ENCODE data around the gene ARVCF.

ARVCF gene

DNA sequence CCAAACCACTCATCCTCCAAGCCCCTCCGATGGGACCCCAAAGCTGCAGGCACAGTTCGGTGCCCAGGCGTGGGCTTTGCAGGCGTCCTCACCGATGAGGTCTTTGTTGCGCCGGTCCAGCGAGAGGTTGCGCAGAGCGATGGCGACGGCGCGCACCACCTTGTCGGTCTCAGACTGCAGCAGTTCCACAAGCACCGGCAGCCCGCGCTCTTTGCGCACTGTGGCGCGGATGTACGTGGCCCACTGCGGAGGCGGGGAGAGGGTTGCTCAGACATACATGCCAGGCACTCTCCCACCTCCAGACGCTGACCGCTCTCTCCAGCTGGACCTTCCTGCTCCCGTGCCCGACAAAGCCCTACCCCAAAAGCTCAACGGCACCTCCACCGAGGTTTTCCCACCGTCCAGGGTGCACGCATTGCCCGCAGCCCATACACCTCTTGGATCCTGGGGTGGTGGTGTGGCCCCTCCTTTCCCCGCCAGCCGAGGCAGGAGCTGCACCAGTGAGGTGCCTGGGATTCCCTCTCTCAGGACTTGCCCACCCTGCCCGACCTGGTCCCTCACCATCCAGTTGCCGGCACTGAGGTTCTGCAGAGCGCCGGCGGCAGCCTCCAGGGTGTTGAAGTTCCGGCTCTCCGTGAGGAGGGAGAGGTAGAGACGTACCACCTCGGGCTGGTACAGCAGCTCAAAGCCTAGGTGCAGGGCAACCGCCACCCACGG is 42.9 kb downstream of the ARVCF start:
- DNase-seq (ENCODE audit: low spot score): no peak

DNA sequence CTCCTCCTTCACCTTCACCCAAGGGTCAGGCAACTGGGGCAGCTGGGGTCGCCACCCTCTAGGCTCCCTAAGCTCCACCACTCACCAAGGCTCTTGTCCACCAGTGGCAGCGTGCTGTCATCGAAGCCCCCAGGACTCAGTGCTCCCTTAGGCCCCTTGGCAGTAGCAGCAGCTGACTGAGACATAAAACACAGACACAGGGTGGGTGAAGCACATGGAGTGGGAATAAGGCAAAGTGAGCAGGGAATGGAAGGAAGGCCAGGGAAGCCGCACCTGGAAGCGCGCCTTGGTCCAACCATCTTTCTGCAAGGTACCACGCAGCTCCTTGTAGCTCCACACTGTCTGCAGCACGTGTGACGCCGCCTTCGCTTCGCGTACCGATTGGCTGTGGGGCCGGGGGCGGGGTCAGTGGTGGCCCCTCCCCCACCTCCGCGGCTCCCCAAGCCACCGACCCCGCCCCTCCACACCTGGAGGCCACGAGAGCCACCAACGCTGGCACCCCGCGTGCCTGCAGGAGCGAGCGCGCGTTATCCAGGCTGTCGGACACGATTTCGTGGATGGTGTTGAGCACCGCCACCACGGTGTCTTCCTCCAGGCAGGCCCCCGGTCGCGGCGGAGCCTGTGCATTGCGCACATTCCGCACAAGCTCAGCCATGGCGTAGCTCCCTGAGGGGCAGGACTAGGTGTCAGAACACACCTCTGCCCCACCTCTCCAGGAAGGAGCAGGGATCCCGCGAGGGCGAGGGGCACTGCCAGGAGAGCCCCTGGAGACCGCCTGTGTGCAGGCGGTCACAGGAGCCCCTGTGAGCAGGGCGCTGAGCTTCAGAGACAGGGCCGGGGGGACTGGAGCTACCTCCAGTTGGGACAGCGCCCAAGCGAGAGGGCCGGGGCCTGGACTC is 43.7 kb downstream of the ARVCF start:
- DNase-seq (ENCODE audit: low spot score): no peak

DNA sequence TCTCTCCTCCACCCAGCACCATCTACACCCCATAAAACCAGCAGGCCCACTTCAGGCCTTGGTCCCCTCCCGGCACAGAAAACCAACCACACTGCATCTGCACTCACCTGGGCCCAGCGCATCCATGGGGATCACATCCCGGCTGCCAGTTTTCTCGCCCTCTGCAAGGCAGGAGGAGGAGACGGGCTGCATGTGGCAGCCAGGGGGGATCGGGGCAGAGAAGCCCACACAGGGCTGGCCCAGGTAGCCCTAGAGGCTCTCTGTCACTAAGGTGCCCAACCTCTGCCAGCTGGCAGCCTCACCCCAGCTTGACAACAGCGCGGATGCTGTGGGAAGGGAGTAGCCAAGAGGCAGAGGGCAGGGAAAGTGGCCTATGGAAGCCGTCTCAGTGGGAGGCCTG is 44.4 kb downstream of the ARVCF start:
- no peak for DNase-seq (ENCODE audit: low spot score)

DNA sequence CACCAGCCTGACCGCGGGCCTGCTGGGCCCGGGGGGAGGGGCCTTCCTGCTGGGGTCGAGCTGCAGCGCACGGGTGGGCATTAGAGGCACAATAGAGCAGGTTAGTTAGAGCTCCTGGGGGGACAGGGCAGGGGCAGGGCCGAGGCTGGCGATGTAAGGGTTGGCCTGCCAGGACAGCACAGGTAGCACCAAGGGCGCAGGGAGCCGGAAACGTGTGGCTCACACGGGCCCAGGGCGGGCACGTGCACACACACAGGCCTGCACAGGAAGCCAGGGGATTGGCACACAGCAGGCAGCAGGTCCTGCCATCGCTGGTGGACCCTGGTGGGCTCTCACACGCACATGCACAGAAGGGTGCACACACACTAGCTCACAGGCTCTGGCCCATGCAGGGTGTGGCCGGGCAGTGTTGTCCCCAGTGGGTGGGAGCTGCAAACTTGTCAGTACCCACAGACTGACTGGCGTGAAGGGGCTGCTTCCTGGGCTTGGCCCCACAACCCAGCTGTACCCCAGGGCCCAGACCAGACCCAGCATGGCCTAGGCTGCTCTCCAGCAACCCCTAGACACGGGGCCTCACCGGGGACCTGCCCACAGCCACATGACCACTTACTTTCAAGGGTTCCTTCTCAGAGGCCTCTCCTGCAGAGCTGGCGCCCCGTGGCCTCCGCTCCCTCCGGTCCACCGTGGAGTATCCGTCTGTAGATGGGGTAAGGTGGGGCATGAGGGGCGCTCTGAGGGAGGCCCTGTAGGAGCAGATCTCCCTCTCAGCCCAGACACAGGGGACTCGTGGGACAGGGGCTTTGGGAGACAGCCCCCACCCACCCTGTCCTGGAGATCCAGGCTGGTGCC is 45.1 kb downstream of the ARVCF start:
- no peak for DNase-seq (ENCODE audit: low spot score)

DNA sequence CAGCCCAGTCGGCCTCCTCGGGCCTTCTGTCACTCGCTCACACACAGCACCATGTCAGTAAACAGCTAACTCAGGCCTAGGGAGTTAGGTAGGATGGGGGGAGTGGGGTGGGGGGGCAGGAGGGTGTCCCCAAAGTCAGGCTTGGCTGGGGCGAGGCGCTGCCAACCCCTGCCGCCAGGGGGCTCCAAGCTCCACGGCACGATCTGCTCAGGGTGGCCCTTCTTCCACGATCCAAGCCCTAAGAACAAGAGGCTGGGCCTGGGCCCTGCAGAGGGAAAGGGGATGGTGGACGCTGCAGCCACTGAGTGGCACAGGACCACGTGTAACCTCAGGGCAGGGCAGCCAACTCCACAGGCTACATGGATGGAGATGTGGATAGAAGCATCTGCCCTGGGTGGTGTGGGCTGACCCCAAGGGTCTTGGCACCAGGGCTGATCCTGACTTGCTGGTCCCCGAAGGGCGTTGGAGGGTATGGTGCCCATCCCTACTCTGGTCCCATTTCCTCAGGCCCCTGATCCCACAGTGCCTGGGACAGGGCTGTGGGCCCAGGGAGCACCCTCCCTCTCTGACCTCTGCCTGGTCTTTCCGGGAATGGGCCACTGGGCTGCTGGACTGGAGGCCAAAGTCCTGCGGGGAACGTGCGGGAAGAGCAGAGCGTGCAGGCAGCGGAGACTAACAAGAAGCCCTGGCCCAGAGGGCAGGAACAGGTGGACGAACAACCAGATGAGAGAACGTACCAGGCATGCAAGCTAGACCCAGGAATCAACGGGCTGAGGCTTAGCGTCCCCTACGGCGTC is 45.9 kb downstream of the ARVCF start:
- DNase-seq (ENCODE audit: low spot score): peak; percentile 53

DNA sequence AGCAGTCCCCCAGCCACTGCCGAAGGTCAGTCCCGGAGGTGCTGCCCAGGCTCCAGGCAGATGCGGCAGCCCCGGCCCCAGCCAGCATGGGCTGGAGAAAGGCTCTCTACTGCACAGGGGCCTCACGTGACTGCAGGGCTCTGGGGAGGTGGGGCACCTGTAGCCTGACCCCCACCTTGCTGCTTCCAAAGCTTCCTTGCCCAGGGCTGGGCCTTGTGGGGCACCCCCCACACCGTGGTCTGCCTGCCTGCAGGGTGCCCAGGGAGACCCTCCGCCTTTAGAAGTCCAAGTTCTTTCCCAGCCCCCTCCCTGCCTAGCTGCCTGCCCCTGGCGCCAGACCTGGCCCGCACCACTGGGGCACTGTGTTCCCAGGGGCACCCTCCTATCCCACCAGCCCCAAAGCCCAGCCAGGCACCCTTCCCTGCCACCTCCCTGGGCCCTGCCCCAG is 46.6 kb downstream of the ARVCF start:
- no peak for DNase-seq (ENCODE audit: low spot score)

DNA sequence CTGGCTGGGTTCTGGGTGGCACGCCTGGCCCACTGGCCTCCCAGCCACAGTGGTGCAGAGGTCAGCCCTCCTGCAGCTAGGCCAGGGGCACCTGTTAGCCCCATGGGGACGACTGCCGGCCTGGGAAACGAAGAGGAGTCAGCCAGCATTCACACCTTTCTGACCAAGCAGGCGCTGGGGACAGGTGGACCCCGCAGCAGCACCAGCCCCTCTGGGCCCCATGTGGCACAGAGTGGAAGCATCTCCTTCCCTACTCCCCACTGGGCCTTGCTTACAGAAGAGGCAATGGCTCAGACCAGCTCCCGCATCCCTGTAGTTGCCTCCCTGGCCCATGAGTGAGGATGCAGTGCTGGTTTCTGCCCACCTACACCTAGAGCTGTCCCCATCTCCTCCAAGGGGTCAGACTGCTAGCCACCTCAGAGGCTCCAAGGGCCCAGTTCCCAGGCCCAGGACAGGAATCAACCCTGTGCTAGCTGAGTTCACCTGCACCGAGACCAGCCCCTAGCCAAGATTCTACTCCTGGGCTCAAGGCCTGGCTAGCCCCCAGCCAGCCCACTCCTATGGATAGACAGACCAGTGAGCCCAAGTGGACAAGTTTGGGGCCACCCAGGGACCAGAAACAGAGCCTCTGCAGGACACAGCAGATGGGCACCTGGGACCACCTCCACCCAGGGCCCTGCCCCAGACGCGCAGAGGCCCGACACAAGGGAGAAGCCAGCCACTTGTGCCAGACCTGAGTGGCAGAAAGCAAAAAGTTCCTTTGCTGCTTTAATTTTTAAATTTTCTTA is 47.3 kb downstream of the ARVCF start:
- no peak for DNase-seq (ENCODE audit: low spot score)

DNA sequence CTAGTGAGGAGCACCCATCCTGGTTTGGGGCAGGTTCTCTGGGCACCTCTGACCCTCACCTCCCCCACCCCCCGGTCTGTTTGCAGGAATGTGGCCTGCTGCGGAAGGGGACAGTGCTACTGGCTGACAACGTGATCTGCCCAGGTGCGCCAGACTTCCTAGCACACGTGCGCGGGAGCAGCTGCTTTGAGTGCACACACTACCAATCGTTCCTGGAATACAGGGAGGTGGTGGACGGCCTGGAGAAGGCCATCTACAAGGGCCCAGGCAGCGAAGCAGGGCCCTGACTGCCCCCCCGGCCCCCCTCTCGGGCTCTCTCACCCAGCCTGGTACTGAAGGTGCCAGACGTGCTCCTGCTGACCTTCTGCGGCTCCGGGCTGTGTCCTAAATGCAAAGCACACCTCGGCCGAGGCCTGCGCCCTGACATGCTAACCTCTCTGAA is 48.2 kb downstream of the ARVCF start:
- DNase-seq (ENCODE audit: low spot score): no peak

DNA sequence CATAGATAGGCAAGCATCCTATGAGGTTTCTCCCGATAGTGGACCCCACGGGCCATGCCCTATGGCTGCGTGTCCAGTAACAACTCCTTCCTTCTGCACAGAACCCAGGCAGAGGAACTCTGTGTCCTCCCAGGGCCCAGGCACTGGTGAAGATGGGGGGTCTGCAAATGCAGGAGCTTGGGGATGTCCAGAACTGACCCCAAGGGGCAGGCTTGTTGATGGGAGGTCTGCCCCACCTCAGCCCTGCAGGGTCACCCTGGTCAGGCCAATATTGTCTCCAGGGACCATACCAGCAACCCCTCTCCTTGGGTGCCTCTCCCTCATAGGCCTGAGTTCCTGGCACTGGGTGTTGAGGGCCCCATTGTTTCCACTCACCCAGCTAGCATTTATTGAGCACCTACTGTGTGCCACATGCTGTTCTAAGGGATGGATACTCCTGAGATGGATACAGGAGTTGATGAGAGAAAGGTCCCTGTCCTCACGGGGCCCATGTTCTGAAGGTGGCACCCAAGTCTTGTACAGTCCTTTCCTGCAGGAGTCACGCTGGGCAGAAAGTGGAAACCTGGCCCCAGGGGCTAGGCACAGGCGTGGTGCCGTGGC is 48.7 kb downstream of the ARVCF start:
- DNase-seq (ENCODE audit: low spot score): no peak

DNA sequence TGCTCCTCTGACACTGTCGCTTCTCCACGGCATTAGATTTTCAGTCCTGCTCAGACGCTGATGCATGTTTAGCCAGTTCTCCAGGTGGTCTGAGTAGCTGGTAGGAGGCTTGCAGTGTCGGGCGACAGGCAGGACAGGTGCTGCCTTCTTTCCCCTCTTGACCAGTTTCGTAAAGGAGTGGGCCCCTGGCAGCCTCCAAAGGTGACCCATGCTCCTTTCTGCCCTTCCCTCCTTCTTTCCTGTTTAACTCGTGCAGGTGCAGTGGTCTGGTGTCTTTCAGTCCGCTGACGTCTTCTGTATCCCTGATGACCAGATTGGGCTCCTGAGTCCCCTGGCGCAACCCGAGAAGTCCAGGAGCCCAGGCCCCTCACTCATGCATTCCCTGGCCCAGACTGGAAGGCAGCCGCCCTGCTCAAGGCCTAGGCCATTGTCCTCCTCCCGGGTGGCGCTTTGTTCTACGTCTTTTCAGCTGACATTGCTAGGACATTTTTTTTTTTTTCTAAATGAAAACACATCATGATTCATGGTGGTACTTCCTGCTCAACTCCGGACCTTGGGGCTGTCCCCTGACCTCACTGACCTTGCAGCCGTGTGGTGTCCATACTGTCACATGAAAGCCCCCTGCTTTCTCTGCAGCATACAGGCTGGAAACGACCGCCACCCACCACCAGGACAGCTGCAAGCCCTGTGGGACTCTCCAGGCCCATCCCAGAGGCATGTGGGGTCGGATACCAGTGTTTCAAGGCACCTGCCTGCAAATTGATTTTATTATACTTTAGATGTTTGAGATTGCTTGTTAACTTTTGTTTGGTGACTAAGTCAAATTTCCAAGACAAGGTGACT is 49.5 kb downstream of the ARVCF start:
- no peak for DNase-seq (ENCODE audit: low spot score)

DNA sequence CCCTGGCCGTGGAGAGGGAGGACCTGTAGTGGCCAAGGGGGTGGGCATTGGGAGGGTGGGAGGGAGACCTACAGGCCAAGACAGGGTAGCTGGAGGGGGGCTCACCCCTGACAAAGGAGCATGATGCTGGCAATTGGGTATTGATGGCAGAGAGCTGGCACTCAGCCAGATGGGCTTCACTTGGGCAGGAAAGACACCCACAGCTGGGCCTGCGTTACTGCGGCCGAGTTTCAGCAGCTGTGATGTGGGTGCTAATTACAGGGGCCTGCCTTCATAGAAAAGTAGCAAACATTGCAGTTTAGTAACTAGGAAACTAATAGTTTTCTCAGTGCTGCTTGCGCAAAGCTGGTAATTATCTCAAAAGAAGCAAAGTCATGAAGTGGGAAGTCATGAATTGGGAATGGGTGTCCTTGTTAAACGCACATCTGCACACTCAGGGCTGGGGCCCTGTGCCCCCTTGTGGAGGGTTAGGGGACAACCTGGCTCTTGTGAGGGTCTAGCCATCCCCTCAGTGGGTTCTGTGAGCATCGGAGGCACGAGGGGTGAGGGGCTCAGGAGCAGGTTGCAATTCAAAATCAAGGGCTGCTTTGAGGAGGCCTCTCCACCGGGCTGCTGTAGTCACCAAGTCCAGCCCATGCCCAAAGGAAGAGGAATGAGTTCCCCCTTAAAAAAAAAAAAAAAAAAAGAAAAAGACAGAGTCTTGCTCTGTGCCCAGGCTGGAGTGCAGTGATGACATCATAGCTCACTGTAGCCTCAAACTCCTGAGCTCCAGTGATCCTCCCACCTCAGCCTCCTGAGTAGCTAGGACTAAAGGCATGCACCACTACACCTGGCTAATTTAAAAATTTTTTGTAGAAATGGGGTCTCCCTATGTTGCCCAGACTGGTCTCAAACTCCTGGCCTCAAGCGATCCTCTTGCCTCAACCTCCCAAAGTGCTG is 50.6 kb downstream of the ARVCF start:
- DNase-seq (ENCODE audit: low spot score): no peak

DNA sequence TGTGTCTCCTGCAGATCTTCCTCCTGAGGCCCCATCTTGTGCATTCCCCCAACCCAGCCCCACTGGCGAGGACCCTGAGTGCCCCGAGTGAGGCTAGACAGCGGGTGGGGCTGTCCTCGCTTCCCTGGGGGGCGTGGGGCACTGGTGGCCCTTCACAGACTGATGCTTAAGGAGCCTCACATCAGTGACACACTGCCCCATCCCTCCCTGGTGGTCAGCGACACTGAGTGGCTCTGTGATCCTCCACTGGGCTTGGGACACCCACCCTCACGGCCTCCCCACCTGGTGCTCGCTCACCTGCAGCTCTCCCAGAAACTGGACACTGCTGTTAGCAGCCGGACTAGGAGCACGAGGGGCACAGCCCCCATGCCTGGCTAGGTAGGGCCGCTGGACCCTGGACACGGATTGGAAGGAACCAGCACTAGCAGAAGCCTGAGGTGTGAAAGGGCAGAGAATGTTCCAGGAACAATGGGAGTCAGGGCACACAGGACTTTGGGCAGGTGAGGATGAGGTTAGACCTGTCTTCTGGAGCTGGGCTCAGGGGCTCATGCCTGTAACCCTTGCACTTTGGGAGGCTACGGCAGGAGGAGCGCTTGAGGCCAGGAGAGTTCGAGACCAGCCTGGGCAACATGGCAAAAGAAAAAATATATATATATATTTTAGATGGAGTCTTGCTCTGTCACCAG is 51.8 kb downstream of the ARVCF start:
- DNase-seq (ENCODE audit: low spot score): no peak

DNA sequence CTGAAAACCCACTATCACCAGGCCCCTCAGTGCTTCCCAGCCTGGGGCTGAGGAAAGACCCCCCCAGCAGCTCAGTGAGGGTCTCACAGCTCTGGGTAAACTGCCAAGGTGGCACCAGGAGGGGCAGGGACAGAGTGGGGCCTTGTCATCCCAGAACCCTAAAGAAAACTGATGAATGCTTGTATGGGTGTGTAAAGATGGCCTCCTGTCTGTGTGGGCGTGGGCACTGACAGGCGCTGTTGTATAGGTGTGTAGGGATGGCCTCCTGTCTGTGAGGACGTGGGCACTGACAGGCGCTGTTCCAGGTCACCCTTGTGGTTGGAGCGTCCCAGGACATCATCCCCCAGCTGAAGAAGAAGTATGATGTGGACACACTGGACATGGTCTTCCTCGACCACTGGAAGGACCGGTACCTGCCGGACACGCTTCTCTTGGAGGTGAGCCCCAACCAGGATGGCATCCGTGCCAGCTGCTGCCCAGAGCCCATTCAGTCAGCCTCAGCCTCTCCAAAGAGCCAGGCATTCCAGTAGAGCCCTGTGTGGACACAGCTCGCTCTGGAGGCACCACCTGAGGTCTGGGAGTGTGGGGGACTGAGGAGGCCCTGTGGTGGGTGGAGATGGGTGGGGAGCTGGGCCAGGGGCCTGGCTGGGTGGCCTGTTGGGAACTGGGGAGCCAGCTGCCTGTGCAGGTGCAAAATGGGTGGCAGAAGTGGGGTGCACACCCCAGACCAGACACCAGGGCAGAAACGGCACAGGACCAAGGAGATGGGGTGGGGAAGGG is 52.6 kb downstream of the ARVCF start:
- no peak for DNase-seq (ENCODE audit: low spot score)

DNA sequence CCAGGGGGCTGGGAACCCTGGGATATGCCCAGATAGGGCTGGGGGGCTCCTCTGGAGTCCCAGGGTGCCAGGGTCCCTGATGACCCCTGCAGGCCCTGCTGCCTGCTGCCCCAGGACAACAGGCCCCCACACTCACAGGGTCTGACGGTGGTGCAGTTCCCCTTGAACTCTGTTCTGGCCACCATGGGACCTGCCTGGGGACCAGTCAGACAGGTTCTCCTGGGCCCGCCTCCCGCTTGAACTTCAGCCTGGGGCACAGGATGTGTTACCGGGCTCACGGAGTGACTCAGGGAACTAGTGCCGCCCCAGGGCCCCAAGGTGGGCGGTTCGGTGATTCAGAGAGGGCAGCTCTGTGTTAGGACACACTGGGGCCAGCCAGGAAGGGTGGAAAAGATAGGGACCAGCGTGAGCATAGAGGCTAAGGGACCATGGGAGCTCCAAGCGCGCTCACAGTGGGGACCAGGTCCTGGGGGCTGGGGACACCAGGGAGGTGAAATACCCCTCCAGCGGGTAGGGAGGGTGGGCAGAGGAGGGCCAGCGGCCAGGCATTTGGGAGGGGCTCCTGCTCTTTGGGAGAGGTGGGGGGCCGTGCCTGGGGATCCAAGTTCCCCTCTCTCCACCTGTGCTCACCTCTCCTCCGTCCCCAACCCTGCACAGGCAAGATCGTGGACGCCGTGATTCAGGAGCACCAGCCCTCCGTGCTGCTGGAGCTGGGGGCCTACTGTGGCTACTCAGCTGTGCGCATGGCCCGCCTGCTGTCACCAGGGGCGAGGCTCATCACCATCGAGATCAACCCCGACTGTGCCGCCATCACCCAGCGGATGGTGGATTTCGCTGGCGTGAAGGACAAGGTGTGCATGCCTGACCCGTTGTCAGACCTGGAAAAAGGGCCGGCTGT is 53.5 kb downstream of the ARVCF start:
- DNase-seq (ENCODE audit: low spot score): no peak

DNA sequence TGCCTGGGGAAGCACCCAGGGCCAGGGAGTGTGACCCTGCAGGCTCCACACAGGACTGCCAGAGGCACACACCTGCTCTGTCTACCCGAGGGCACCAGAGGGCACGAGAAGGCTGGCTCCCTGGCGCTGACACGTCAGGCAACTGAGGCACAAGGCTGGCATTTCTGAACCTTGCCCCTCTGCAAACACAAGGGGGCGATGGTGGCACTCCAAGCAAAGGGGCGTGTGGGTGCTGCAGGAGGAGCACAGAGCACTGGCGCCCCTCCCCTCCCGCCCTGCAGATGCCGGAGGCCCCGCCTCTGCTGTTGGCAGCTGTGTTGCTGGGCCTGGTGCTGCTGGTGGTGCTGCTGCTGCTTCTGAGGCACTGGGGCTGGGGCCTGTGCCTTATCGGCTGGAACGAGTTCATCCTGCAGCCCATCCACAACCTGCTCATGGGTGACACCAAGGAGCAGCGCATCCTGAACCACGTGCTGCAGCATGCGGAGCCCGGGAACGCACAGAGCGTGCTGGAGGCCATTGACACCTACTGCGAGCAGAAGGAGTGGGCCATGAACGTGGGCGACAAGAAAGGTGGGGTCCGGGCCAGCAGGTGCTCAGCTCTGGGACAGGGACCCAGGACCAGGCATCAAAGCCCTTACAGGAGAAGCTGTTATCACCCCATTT is 54.2 kb downstream of the ARVCF start:
- DNase-seq (ENCODE audit: low spot score): peak; percentile 85
